GM23338 (cell line): ENCODE data around the gene SMYD3. TPM values are rescaled to one million over a fixed set of nuclear protein-coding genes. Genes with fewer than 3 reads are reported as not detected.

Source experiments
- ATAC-seq: fragments of 200-7000 bp; cut with Tn5 transposase; 3 replicates; pipeline ENCODE4 v1.9.1; 2020
- DNase-seq: peaks from one replicate; pipeline ENCODE4 v3.0.0-alpha.2; 2015; ENCODE audit warnings: low spot score
- H2AFZ ChIP-seq: fragments of 200-600 bp; sonication (generic); 2 replicates; pipeline ENCODE4 v1.8.0; 2016; ENCODE audit warnings: antibody characterized with exemption, mild to moderate bottlenecking, moderate library complexity
- H3F3A ChIP-seq: fragments of 200-600 bp; sonication (generic); replicated peaks from 2 replicates; pipeline ENCODE4 v1.8.0; 2017; ENCODE audit warnings: antibody characterized with exemption, mixed run types, low read depth
- H3K27ac ChIP-seq: fragments of 200-600 bp; sonication (generic); 2 replicates; pipeline ENCODE4 v1.6.1; 2016; ENCODE audit warnings: low read depth
- H3K27me3 ChIP-seq: fragments of 200-600 bp; sonication (generic); 2 replicates; pipeline ENCODE4 v1.8.0; 2016; ENCODE audit warnings: mild to moderate bottlenecking, mixed run types, moderate library complexity; ENCODE audit not compliant: insufficient read depth
- H3K36me3 ChIP-seq: fragments of 200-600 bp; sonication (generic); 2 replicates; pipeline ENCODE4 v1.8.0; 2016; ENCODE audit warnings: mild to moderate bottlenecking; ENCODE audit not compliant: insufficient read depth
- H3K4me1 ChIP-seq: fragments of 200-600 bp; sonication (generic); 2 replicates; pipeline ENCODE4 v1.8.0; 2016; ENCODE audit warnings: mild to moderate bottlenecking, moderate library complexity; ENCODE audit not compliant: insufficient read depth
- H3K4me2 ChIP-seq: fragments of 200-600 bp; sonication (generic); 2 replicates; pipeline ENCODE4 v1.7.1; 2017; ENCODE audit warnings: mixed run types
- H3K4me3 ChIP-seq: fragments of 200-600 bp; sonication (generic); 2 replicates; pipeline ENCODE4 v1.6.1; 2016; ENCODE audit warnings: mixed run types
- H3K79me2 ChIP-seq: fragments of 200-600 bp; sonication (generic); replicated peaks from 2 replicates; pipeline ENCODE4 v1.8.0; 2017; ENCODE audit warnings: mild to moderate bottlenecking; ENCODE audit not compliant: insufficient read depth
- H3K9me2 ChIP-seq: fragments of 200-600 bp; sonication (generic); 2 replicates; pipeline ENCODE4 v1.8.0; 2017; ENCODE audit not compliant: insufficient read depth
- H4K20me1 ChIP-seq: fragments of 200-600 bp; sonication (generic); replicated peaks from 2 replicates; pipeline ENCODE4 v1.8.0; 2017; ENCODE audit warnings: mild to moderate bottlenecking; ENCODE audit not compliant: insufficient read depth
- H3K27ac Mint-ChIP-seq: 2 replicates; pipeline ENCODE4 v1.8.0; 2020; ENCODE audit warnings: inconsistent platforms, mild to moderate bottlenecking, moderate library complexity, mixed read lengths
- H3K27me3 Mint-ChIP-seq: 3 replicates; pipeline ENCODE4 v1.8.0; 2022; ENCODE audit warnings: low read depth, mild to moderate bottlenecking, moderate library complexity, mixed read lengths, inconsistent platforms; ENCODE audit not compliant: insufficient read depth, poor library complexity
- H3K36me3 Mint-ChIP-seq: 3 replicates; pipeline ENCODE4 v1.8.0; 2021; ENCODE audit warnings: low read depth, mild to moderate bottlenecking, inconsistent platforms, moderate library complexity, mixed read lengths
- H3K4me1 Mint-ChIP-seq: 3 replicates; pipeline ENCODE4 v1.8.0; 2020; ENCODE audit warnings: mild to moderate bottlenecking, inconsistent platforms, mixed read lengths
- H3K4me3 Mint-ChIP-seq: 3 replicates; pipeline ENCODE4 v1.8.0; 2021; ENCODE audit warnings: moderate library complexity, mild to moderate bottlenecking, inconsistent platforms, mixed read lengths
- H3K9me3 Mint-ChIP-seq: 3 replicates; pipeline ENCODE4 v1.8.0; 2020; ENCODE audit warnings: moderate library complexity, mild to moderate bottlenecking, inconsistent platforms, mixed read lengths
- CREB1 ChIP-seq: fragments of 250-450 bp; sonication (Bioruptor Pico); IDR thresholded peaks from 2 replicates; pipeline ENCODE4 v1.5.0; 2020; ENCODE audit warnings: low read depth, mild to moderate bottlenecking, moderate library complexity
- EZH2 ChIP-seq: fragments of 200-600 bp; sonication (generic); IDR thresholded peaks from one replicate; pipeline ENCODE4 v1.8.0; 2017; ENCODE audit warnings: antibody characterized with exemption, mild to moderate bottlenecking, low read depth; ENCODE audit not compliant: unreplicated experiment
- EZH2phosphoT487 ChIP-seq: fragments of 200-600 bp; sonication (generic); IDR thresholded peaks from one replicate; pipeline ENCODE4 v1.8.1; 2018; ENCODE audit warnings: antibody characterized with exemption; ENCODE audit not compliant: unreplicated experiment
- JUNB ChIP-seq: IDR thresholded peaks from one replicate; pipeline ENCODE4 v1.6.1; 2016; ENCODE audit warnings: antibody characterized with exemption; ENCODE audit not compliant: unreplicated experiment
- NANOG ChIP-seq: IDR thresholded peaks from 2 replicates; pipeline ENCODE4 v1.6.1; 2016; ENCODE audit warnings: antibody characterized with exemption, borderline replicate concordance
- POLR2AphosphoS5 ChIP-seq: IDR thresholded peaks from 2 replicates; pipeline ENCODE4 v1.6.1; 2016; ENCODE audit warnings: antibody characterized with exemption, low read depth
- STAT1 ChIP-seq: IDR thresholded peaks from one replicate; pipeline ENCODE4 v1.6.1; 2016; ENCODE audit warnings: antibody characterized with exemption; ENCODE audit not compliant: unreplicated experiment
- ZNF114 ChIP-seq: fragments of 250-450 bp; sonication (Bioruptor Pico); IDR thresholded peaks from 2 replicates; pipeline ENCODE4 v1.5.0; 2020; ENCODE audit warnings: mild to moderate bottlenecking, moderate library complexity
- ZNF331 ChIP-seq: fragments of 250-450 bp; sonication (Bioruptor Pico); IDR thresholded peaks from 2 replicates; pipeline ENCODE4 v1.5.0; 2020; ENCODE audit warnings: low read depth, mild to moderate bottlenecking, moderate library complexity
- polyA plus RNA-seq: library from polyadenylated mRNA; unstranded; fragments of >200 nt; fragmentation: Nextera tagmentation; extraction: Ambion mirVana; gene quantifications from 2 replicates; pipeline ENCODE4 v1.2.1, GENCODE V29; 2016
- total RNA-seq: library from RNA; depleted of rRNA; stranded (reverse); fragments of >200 nt; shearing (Covaris generic); gene quantifications from 2 replicates; pipeline ENCODE4 v1.2.3, GENCODE V29; 2014
- TF ChIP-seq, protein P1 (sequence below): IDR thresholded peaks from 2 replicates; pipeline ENCODE4 v1.6.1; 2016; ENCODE audit warnings: antibody characterized with exemption
- TF ChIP-seq, protein P2 (sequence below): fragments of 250-450 bp; sonication (Bioruptor Pico); IDR thresholded peaks from 2 replicates; pipeline ENCODE4 v1.5.0; 2020; ENCODE audit warnings: mild to moderate bottlenecking, moderate library complexity
- TF ChIP-seq, protein P3 (sequence below): IDR thresholded peaks from one replicate; pipeline ENCODE4 v1.6.1; 2018; ENCODE audit warnings: antibody characterized with exemption; ENCODE audit not compliant: unreplicated experiment
- TF ChIP-seq, protein P4 (sequence below), 2 experiments: fragments of 200-600 bp in 1 of 2; sonication (generic) in 1 of 2; conservative IDR thresholded peaks; 2 replicates each; pipeline versions ENCODE4 v1.5.1 to v1.6.1; 2016 to 2017; ENCODE audit warnings: antibody characterized with exemption in 2 of 2, low read depth in 2 of 2, mild to moderate bottlenecking in 2 of 2, moderate library complexity in 1 of 2

SMYD3 gene
- total and polyA plus RNA-seq, 2 experiments from 2014 or later: 31.8 to 34.4 TPM

DNA sequence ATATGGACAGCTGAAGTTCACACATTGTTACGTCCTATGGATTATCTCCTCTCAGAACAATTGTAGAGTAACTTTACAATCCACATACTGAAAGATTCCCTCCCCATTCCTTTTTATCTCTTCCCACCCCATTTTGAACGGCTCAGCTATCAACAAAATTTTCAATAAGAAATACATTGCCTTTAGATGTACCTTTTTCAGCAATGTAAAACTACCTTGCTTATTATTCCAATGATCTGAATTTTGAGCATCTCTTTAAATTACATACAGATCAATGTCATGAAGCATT is 503.7 kb downstream of the SMYD3 start:
- ATAC-seq (no peak), DNase-seq (no peak)
- H3K4me3 Mint-ChIP-seq: no peak overlapping the region
- H3K27ac Mint-ChIP-seq: no peak overlapping the region
- Histone ChIP-seq H3K4me2 (no peak overlapping the region), H3K4me1 (no peaks in the 10 kb centered on the region), H3K27ac (no peak overlapping the region), H4K20me1 (no peaks in the 10 kb centered on the region), H2AFZ (no peak overlapping the region), H3K9me2 (peaks cover 4% of the 10 kb centered on the region; the same call in 1 of the 2 replicates), H3K4me3 (no peak overlapping the region), H3K79me2 (no peaks in the 10 kb centered on the region), H3K27me3 (no peaks in the 10 kb centered on the region), H3K36me3 (no peaks in the 10 kb centered on the region), H3F3A (no peaks in the 10 kb centered on the region)
- TF ChIP-seq EZH2 (no peak), ZNF331 (CRISPR knock-in tag) (no peak), CREB1 (CRISPR knock-in tag) (no peak), ZNF114 (CRISPR knock-in tag) (no peak), STAT1 (no peak), NANOG (no peak), POLR2AphosphoS5 (no peak), JUNB (no peak), EZH2phosphoT487 (no peak)
- TF ChIP-seq, protein P1, sequence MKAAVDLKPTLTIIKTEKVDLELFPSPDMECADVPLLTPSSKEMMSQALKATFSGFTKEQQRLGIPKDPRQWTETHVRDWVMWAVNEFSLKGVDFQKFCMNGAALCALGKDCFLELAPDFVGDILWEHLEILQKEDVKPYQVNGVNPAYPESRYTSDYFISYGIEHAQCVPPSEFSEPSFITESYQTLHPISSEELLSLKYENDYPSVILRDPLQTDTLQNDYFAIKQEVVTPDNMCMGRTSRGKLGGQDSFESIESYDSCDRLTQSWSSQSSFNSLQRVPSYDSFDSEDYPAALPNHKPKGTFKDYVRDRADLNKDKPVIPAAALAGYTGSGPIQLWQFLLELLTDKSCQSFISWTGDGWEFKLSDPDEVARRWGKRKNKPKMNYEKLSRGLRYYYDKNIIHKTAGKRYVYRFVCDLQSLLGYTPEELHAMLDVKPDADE: no peak
- TF ChIP-seq, protein P2, sequence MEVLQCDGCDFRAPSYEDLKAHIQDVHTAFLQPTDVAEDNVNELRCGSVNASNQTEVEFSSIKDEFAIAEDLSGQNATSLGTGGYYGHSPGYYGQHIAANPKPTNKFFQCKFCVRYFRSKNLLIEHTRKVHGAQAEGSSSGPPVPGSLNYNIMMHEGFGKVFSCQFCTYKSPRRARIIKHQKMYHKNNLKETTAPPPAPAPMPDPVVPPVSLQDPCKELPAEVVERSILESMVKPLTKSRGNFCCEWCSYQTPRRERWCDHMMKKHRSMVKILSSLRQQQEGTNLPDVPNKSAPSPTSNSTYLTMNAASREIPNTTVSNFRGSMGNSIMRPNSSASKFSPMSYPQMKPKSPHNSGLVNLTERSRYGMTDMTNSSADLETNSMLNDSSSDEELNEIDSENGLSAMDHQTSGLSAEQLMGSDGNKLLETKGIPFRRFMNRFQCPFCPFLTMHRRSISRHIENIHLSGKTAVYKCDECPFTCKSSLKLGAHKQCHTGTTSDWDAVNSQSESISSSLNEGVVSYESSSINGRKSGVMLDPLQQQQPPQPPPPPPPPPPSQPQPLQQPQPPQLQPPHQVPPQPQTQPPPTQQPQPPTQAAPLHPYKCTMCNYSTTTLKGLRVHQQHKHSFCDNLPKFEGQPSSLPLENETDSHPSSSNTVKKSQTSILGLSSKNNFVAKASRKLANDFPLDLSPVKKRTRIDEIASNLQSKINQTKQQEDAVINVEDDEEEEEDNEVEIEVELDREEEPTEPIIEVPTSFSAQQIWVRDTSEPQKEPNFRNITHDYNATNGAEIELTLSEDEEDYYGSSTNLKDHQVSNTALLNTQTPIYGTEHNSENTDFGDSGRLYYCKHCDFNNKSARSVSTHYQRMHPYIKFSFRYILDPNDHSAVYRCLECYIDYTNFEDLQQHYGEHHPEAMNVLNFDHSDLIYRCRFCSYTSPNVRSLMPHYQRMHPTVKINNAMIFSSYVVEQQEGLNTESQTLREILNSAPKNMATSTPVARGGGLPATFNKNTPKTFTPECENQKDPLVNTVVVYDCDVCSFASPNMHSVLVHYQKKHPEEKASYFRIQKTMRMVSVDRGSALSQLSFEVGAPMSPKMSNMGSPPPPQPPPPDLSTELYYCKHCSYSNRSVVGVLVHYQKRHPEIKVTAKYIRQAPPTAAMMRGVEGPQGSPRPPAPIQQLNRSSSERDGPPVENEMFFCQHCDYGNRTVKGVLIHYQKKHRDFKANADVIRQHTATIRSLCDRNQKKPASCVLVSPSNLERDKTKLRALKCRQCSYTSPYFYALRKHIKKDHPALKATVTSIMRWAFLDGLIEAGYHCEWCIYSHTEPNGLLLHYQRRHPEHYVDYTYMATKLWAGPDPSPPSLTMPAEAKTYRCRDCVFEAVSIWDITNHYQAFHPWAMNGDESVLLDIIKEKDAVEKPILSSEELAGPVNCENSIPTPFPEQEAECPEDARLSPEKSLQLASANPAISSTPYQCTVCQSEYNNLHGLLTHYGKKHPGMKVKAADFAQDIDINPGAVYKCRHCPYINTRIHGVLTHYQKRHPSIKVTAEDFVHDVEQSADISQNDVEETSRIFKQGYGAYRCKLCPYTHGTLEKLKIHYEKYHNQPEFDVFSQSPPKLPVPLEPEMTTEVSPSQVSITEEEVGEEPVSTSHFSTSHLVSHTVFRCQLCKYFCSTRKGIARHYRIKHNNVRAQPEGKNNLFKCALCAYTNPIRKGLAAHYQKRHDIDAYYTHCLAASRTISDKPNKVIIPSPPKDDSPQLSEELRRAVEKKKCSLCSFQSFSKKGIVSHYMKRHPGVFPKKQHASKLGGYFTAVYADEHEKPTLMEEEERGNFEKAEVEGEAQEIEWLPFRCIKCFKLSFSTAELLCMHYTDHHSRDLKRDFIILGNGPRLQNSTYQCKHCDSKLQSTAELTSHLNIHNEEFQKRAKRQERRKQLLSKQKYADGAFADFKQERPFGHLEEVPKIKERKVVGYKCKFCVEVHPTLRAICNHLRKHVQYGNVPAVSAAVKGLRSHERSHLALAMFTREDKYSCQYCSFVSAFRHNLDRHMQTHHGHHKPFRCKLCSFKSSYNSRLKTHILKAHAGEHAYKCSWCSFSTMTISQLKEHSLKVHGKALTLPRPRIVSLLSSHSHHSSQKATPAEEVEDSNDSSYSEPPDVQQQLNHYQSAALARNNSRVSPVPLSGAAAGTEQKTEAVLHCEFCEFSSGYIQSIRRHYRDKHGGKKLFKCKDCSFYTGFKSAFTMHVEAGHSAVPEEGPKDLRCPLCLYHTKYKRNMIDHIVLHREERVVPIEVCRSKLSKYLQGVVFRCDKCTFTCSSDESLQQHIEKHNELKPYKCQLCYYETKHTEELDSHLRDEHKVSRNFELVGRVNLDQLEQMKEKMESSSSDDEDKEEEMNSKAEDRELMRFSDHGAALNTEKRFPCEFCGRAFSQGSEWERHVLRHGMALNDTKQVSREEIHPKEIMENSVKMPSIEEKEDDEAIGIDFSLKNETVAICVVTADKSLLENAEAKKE (CRISPR knock-in tag): no peak
- TF ChIP-seq, protein P3, sequence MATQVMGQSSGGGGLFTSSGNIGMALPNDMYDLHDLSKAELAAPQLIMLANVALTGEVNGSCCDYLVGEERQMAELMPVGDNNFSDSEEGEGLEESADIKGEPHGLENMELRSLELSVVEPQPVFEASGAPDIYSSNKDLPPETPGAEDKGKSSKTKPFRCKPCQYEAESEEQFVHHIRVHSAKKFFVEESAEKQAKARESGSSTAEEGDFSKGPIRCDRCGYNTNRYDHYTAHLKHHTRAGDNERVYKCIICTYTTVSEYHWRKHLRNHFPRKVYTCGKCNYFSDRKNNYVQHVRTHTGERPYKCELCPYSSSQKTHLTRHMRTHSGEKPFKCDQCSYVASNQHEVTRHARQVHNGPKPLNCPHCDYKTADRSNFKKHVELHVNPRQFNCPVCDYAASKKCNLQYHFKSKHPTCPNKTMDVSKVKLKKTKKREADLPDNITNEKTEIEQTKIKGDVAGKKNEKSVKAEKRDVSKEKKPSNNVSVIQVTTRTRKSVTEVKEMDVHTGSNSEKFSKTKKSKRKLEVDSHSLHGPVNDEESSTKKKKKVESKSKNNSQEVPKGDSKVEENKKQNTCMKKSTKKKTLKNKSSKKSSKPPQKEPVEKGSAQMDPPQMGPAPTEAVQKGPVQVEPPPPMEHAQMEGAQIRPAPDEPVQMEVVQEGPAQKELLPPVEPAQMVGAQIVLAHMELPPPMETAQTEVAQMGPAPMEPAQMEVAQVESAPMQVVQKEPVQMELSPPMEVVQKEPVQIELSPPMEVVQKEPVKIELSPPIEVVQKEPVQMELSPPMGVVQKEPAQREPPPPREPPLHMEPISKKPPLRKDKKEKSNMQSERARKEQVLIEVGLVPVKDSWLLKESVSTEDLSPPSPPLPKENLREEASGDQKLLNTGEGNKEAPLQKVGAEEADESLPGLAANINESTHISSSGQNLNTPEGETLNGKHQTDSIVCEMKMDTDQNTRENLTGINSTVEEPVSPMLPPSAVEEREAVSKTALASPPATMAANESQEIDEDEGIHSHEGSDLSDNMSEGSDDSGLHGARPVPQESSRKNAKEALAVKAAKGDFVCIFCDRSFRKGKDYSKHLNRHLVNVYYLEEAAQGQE: no peak
- TF ChIP-seq, protein P4, sequence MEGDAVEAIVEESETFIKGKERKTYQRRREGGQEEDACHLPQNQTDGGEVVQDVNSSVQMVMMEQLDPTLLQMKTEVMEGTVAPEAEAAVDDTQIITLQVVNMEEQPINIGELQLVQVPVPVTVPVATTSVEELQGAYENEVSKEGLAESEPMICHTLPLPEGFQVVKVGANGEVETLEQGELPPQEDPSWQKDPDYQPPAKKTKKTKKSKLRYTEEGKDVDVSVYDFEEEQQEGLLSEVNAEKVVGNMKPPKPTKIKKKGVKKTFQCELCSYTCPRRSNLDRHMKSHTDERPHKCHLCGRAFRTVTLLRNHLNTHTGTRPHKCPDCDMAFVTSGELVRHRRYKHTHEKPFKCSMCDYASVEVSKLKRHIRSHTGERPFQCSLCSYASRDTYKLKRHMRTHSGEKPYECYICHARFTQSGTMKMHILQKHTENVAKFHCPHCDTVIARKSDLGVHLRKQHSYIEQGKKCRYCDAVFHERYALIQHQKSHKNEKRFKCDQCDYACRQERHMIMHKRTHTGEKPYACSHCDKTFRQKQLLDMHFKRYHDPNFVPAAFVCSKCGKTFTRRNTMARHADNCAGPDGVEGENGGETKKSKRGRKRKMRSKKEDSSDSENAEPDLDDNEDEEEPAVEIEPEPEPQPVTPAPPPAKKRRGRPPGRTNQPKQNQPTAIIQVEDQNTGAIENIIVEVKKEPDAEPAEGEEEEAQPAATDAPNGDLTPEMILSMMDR (conservative IDR thresholded peaks at IDR 0.05; ENCODE audit: low read depth in 2 of 2): no peak
- no peaks in the 10 kb centered on the region for H3K36me3 Mint-ChIP-seq
- no peaks in the 10 kb centered on the region for H3K9me3 Mint-ChIP-seq
- H3K4me1 Mint-ChIP-seq: peaks cover 2% of the 10 kb centered on the region; the same call in 1 of the 3 replicates
- H3K27me3 Mint-ChIP-seq: peaks cover 4% of the 10 kb centered on the region
